Retinal pigment epithelial cell (primary cell): ENCODE results near the gene ANAPC2.
A peak's percentile ranks its signal among the peaks of the same experiment; 100 is the strongest.

ENCODE experiments used
- DNase-seq: peaks from one replicate; pipeline ENCODE4 v3.0.0-alpha.2; 2010; ENCODE audit warnings: low read depth
- H3K4me3 ChIP-seq: 2 replicates; pipeline ENCODE4 v1.5.1; 2011; ENCODE audit warnings: mild to moderate bottlenecking, low read length, control low read depth, moderate library complexity
- CTCF ChIP-seq: conservative IDR thresholded peaks from 2 replicates; pipeline ENCODE4 v1.5.1; 2011; ENCODE audit warnings: low read depth, low read length, control low read depth, inconsistent platforms

Gene ANAPC2

DNA sequence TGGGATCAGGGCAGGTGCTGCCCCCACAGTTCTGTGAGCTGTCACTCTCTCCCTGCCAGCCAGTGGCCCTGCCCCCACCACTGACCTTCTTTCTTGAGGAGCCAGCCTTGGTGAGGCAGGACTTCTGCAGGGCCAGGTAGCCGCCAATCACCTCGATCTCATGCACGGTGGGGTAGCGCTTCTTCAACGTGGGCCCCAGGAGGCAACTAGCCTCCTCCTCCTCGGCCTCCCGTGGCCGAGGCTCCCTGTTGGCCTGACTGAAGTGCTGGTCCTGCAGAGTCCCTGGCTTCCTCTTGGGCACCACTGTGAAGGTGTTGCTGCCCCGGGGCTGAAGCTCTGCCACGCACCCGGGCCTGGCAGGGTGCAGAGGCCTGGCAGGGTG lies 10.5 kb upstream of the ANAPC2 start:
- TF ChIP-seq CTCF = no peak
- peak overlapping the region; percentile 84 for H3K4me3 ChIP-seq
- DNase-seq = no peak

- no peak for TF ChIP-seq CTCF
- DNase-seq = no peak
- H3K4me3 ChIP-seq = peak overlapping the region; percentile 84
Measured at GRCh38 chr9:137198051-137198901, 9.9 kb upstream of the ANAPC2 start.

- no peak for DNase-seq
- no peak for TF ChIP-seq CTCF
- H3K4me3 ChIP-seq = peak overlapping the region; percentile 84
Measured at GRCh38 chr9:137195525-137196220, 7.3 kb upstream of the ANAPC2 start.

DNA sequence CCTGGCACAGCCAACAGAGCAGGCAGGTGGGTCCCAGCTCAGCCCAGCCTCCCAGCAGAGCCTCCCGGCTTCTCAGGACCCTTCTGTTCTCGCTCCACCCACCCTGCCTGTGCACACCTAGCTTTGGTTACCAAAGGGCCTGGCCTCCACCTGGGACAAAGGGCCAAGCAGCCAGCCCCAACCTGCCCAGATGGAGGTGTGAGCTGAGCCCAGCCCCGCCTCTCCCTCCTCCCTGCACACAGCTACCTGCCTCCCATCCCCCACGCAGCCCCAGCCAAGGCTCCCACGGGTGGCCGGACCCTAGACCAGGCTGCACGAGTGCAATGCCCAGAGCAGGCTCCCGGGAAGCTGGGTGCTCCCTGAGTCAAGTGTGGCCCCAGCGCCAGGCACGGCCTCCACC lies 6.5 kb upstream of the ANAPC2 start:
- H3K4me3 ChIP-seq = peak overlapping the region; percentile 84
- TF ChIP-seq CTCF = no peak

DNA sequence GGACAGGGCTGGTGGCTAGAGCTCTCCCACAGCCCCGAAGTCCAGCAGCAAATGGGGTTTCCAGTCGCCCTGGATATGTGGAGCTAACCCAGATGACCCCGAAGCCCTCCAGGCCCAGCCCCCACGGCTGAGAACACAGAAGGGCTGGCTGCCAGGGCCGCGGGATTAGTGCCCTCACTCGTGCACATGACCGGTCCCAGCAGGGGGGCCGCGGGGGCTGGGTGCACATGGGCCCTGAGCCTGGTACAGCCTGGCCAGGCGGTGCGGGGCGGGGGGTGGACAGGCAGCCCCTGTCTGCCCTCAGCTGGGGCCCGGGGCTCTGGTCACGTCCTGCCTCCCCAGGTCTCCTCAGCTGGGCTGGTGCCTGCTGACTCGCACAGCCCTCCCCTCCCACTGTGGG lies 6.0 kb upstream of the ANAPC2 start:
- H3K4me3 ChIP-seq = peak overlapping the region; percentile 84
- TF ChIP-seq CTCF = no peak
- peak; percentile 94 for DNase-seq

More for the DNA sequence above, 6.5 kb upstream of the ANAPC2 start:
- no peak for DNase-seq

- peak overlapping the region; percentile 40 for H3K4me3 ChIP-seq
- no peak for TF ChIP-seq CTCF
- no peak for DNase-seq
Measured at GRCh38 chr9:137193771-137194170, 5.4 kb upstream of the ANAPC2 start.
